Measurements from ENCODE around the gene MBNL3. TPM values are rescaled to one million over a fixed set of nuclear protein-coding genes. Genes with fewer than 3 reads are reported as not detected.

The MBNL3 gene
- total RNA-seq, 1 donor from 2014 or later, result 7.7 TPM

DNA sequence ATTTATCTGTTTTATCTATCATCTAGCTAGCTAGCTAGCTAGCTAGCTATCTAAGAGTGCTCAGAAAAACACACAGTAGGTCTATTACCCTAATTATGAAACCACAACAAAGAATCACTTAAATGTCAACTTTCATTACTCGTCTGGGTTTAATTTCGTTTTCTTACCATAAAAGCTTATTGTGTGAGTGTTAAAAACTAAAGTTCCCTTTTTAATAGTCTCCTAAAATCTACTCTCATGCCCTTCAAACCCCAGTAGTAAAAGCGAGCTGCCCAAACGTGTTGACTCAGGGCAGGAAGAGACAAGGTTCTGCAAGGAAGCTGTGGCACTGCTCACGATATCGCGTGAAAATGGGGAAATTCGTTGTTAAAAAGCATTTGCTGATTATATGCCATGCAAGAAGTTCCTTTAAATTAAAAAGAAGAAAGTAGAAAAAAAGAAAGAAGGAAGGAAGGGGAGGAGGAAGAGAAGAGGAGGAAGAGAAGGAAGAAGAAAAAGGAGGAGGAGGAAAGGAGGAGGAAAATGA, 595 bp downstream of the MBNL3 start:
- H3K36me3 Mint-ChIP-seq (ENCODE audit: unreplicated experiment), result no peaks in the 10 kb centered on the region
- no peak for DNase-seq (ENCODE audit: extremely low spot score, unreplicated experiment)
- peaks cover 29% of the 10 kb centered on the region for H3K27me3 Mint-ChIP-seq (ENCODE audit: unreplicated experiment)
- peak overlapping the region; percentile 94 for H3K4me3 Mint-ChIP-seq (ENCODE audit: unreplicated experiment)
- H3K9me3 Mint-ChIP-seq (ENCODE audit: unreplicated experiment), result no peaks in the 10 kb centered on the region
- TF ChIP-seq CTCF (IDR thresholded peaks at IDR 0.05), result no peak
- H3K27ac Mint-ChIP-seq (ENCODE audit: unreplicated experiment), result peak overlapping the region; percentile 80
- peaks cover 16% of the 10 kb centered on the region for H3K4me1 Mint-ChIP-seq (ENCODE audit: unreplicated experiment)

GRCh38 chrX:132486599-132487178, 2.1 kb downstream of the MBNL3 start:
- DNase-seq (ENCODE audit: extremely low spot score, unreplicated experiment), result no peak
- Mint-ChIP-seq H3K4me1 (ENCODE audit: unreplicated experiment) (peaks cover 16% of the 10 kb centered on the region), H3K27ac (ENCODE audit: unreplicated experiment) (no peak overlapping the region), H3K4me3 (ENCODE audit: unreplicated experiment) (no peak overlapping the region), H3K9me3 (ENCODE audit: unreplicated experiment) (no peaks in the 10 kb centered on the region), H3K36me3 (ENCODE audit: unreplicated experiment) (no peaks in the 10 kb centered on the region), H3K27me3 (ENCODE audit: unreplicated experiment) (peaks cover 19% of the 10 kb centered on the region)
- TF ChIP-seq CTCF (IDR thresholded peaks at IDR 0.05), result no peak

DNA sequence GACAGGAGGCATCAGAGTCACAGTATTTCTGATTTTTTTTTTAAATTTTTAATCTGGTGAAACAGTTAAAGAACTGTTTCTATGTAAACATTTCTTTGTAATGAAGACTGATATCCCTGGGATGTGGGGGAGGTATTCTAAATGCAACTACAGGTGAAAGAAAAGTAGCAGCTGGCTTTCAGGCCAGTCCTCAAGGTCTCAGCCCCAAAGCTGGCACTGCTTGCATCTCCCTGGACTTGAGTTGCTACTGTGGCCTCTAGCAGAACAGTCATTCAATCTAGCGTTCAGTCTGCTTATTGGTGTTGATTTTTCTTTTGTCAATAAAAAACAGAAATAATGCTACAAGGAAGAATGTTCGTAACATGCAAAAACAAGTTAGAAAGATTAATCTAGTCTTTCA, 4.9 kb downstream of the MBNL3 start:
- Mint-ChIP-seq H3K4me1 (ENCODE audit: unreplicated experiment) (peaks cover 24% of the 10 kb centered on the region), H3K27ac (ENCODE audit: unreplicated experiment) (no peak overlapping the region), H3K9me3 (ENCODE audit: unreplicated experiment) (no peaks in the 10 kb centered on the region), H3K4me3 (ENCODE audit: unreplicated experiment) (no peak overlapping the region), H3K36me3 (ENCODE audit: unreplicated experiment) (no peaks in the 10 kb centered on the region), H3K27me3 (ENCODE audit: unreplicated experiment) (no peaks in the 10 kb centered on the region)
- DNase-seq (ENCODE audit: extremely low spot score, unreplicated experiment), result no peak
- TF ChIP-seq CTCF (IDR thresholded peaks at IDR 0.05), result no peak

- Mint-ChIP-seq H3K4me1 (ENCODE audit: unreplicated experiment) (peaks cover 24% of the 10 kb centered on the region), H3K9me3 (ENCODE audit: unreplicated experiment) (no peaks in the 10 kb centered on the region), H3K4me3 (ENCODE audit: unreplicated experiment) (no peak overlapping the region), H3K36me3 (ENCODE audit: unreplicated experiment) (no peaks in the 10 kb centered on the region), H3K27me3 (ENCODE audit: unreplicated experiment) (no peaks in the 10 kb centered on the region), H3K27ac (ENCODE audit: unreplicated experiment) (no peak overlapping the region)
- no peak for DNase-seq (ENCODE audit: extremely low spot score, unreplicated experiment)
- no peak for TF ChIP-seq CTCF (IDR thresholded peaks at IDR 0.05)
Observed at GRCh38 chrX:132483488-132483887, 5.3 kb downstream of the MBNL3 start.

- Mint-ChIP-seq H3K9me3 (ENCODE audit: unreplicated experiment) (no peaks in the 10 kb centered on the region), H3K27me3 (ENCODE audit: unreplicated experiment) (no peaks in the 10 kb centered on the region), H3K36me3 (ENCODE audit: unreplicated experiment) (no peaks in the 10 kb centered on the region), H3K4me1 (ENCODE audit: unreplicated experiment) (peaks cover 16% of the 10 kb centered on the region), H3K27ac (ENCODE audit: unreplicated experiment) (no peak overlapping the region), H3K4me3 (ENCODE audit: unreplicated experiment) (no peak overlapping the region)
- no peak for DNase-seq (ENCODE audit: extremely low spot score, unreplicated experiment)
- no peak for TF ChIP-seq CTCF (IDR thresholded peaks at IDR 0.05)
Observed at GRCh38 chrX:132482632-132483031, 6.2 kb downstream of the MBNL3 start.

All from osteocyte (in vitro differentiated cells).